Osteocyte (in vitro differentiated cells): ENCODE data around the gene CDK5RAP2. TPM values are rescaled to one million over a fixed set of nuclear protein-coding genes. Genes with fewer than 3 reads are reported as not detected.

Experiments used
- DNase-seq: peaks from one replicate; pipeline ENCODE4 v3.0.0; 2021; ENCODE audit warnings: mixed read lengths; ENCODE audit not compliant: unreplicated experiment; ENCODE audit errors: extremely low spot score
- H3K27ac Mint-ChIP-seq: one replicate; pipeline ENCODE4 v1.8.0; 2021; ENCODE audit warnings: mild to moderate bottlenecking, mixed read lengths; ENCODE audit not compliant: unreplicated experiment
- H3K27me3 Mint-ChIP-seq: one replicate; pipeline ENCODE4 v1.8.0; 2021; ENCODE audit warnings: mixed read lengths; ENCODE audit not compliant: unreplicated experiment
- H3K36me3 Mint-ChIP-seq: one replicate; pipeline ENCODE4 v1.8.0; 2021; ENCODE audit warnings: mixed read lengths; ENCODE audit not compliant: unreplicated experiment
- H3K4me1 Mint-ChIP-seq: one replicate; pipeline ENCODE4 v1.8.0; 2021; ENCODE audit warnings: mixed read lengths; ENCODE audit not compliant: unreplicated experiment
- H3K4me3 Mint-ChIP-seq: one replicate; pipeline ENCODE4 v1.8.0; 2021; ENCODE audit warnings: mild to moderate bottlenecking, moderate library complexity, mixed read lengths; ENCODE audit not compliant: unreplicated experiment
- H3K9me3 Mint-ChIP-seq: one replicate; pipeline ENCODE4 v1.8.0; 2021; ENCODE audit warnings: mixed read lengths; ENCODE audit not compliant: unreplicated experiment
- total RNA-seq: library from RNA; stranded (reverse); gene quantifications from 2 replicates; pipeline ENCODE4 v1.2.1, GENCODE V29; 2021
- TF ChIP-seq, protein P1 (sequence below): fragments of 200-600 bp; sonication (generic); IDR thresholded peaks from 2 replicates; pipeline ENCODE4 v1.5.0; 2021; ENCODE audit warnings: antibody characterized with exemption, mild to moderate bottlenecking, moderate library complexity

Gene CDK5RAP2
- total RNA-seq, 1 donor from 2014 or later, result 48.7 TPM

GRCh38 chr9:120392245-120392644 is 187.7 kb downstream of the CDK5RAP2 start:
- H3K4me1 Mint-ChIP-seq, result peaks cover 48% of the 10 kb centered on the region
- H3K27me3 Mint-ChIP-seq, result no peaks in the 10 kb centered on the region
- no peaks in the 10 kb centered on the region for H3K9me3 Mint-ChIP-seq
- H3K27ac Mint-ChIP-seq, result no peak overlapping the region
- TF ChIP-seq, protein P1, sequence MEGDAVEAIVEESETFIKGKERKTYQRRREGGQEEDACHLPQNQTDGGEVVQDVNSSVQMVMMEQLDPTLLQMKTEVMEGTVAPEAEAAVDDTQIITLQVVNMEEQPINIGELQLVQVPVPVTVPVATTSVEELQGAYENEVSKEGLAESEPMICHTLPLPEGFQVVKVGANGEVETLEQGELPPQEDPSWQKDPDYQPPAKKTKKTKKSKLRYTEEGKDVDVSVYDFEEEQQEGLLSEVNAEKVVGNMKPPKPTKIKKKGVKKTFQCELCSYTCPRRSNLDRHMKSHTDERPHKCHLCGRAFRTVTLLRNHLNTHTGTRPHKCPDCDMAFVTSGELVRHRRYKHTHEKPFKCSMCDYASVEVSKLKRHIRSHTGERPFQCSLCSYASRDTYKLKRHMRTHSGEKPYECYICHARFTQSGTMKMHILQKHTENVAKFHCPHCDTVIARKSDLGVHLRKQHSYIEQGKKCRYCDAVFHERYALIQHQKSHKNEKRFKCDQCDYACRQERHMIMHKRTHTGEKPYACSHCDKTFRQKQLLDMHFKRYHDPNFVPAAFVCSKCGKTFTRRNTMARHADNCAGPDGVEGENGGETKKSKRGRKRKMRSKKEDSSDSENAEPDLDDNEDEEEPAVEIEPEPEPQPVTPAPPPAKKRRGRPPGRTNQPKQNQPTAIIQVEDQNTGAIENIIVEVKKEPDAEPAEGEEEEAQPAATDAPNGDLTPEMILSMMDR, result no peak
- no peak overlapping the region for H3K4me3 Mint-ChIP-seq
- H3K36me3 Mint-ChIP-seq, result peaks cover 21% of the 10 kb centered on the region
- DNase-seq, result no peak

- Mint-ChIP-seq H3K4me3 (no peak overlapping the region), H3K27ac (no peak overlapping the region), H3K36me3 (peaks cover 21% of the 10 kb centered on the region), H3K9me3 (no peaks in the 10 kb centered on the region), H3K4me1 (peaks cover 48% of the 10 kb centered on the region), H3K27me3 (no peaks in the 10 kb centered on the region)
- TF ChIP-seq, protein P1, result no peak
- no peak for DNase-seq
These were observed 188.3 kb downstream of the CDK5RAP2 start for GRCh38 chr9:120391691-120392090.

GRCh38 chr9:120390637-120391190 is 189.3 kb downstream of the CDK5RAP2 start:
- Mint-ChIP-seq H3K4me3 (no peak overlapping the region), H3K36me3 (peaks cover 21% of the 10 kb centered on the region), H3K27me3 (no peaks in the 10 kb centered on the region), H3K9me3 (no peaks in the 10 kb centered on the region), H3K27ac (no peak overlapping the region), H3K4me1 (peaks cover 48% of the 10 kb centered on the region)
- no peak for DNase-seq
- TF ChIP-seq, protein P1, result no peak

- peaks cover 21% of the 10 kb centered on the region for H3K36me3 Mint-ChIP-seq
- no peaks in the 10 kb centered on the region for H3K27me3 Mint-ChIP-seq
- H3K9me3 Mint-ChIP-seq, result no peaks in the 10 kb centered on the region
- peaks cover 48% of the 10 kb centered on the region for H3K4me1 Mint-ChIP-seq
- H3K27ac Mint-ChIP-seq, result no peak overlapping the region
- DNase-seq, result no peak
- H3K4me3 Mint-ChIP-seq, result no peak overlapping the region
- TF ChIP-seq, protein P1, result no peak
These were observed 190.1 kb downstream of the CDK5RAP2 start for GRCh38 chr9:120389867-120390266.

- H3K9me3 Mint-ChIP-seq, result no peaks in the 10 kb centered on the region
- no peak for DNase-seq
- H3K36me3 Mint-ChIP-seq, result peaks cover 24% of the 10 kb centered on the region
- TF ChIP-seq, protein P1, result no peak
- H3K4me3 Mint-ChIP-seq, result no peak overlapping the region
- H3K27me3 Mint-ChIP-seq, result no peaks in the 10 kb centered on the region
- H3K27ac Mint-ChIP-seq, result no peak overlapping the region
- peaks cover 48% of the 10 kb centered on the region for H3K4me1 Mint-ChIP-seq
These were observed 190.7 kb downstream of the CDK5RAP2 start for GRCh38 chr9:120389300-120389699.
